Measurements from ENCODE around the gene POU2F2.
A peak's percentile ranks its signal among the peaks of the same experiment; 100 is the strongest.

The POU2F2 gene

DNA sequence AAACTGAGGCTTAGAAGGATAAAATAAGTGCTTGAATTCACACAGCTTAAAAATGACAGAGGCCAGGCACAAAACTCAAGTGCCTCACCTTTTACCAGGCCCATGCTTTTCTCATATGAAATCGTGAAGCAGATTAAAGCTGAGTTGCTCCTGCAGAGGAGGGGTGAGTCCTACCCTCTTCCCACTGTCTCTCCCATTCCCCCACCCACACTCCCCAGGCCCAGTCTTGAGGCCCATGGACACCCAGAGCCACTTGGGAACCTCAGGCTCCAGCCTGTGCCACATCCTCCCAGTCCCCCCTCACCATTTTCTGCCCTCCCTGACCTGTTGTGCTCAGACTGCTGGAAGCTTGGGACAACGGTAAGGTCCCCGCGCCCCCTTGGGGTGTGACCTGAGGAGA, 38.7 kb downstream of the POU2F2 start:
- Histone ChIP-seq H3K79me2 (ENCODE audit: insufficient read depth, low read length) (no peaks in the 10 kb centered on the region), H3F3A (ENCODE audit: insufficient read depth) (no peaks in the 10 kb centered on the region), H3K27ac (ENCODE audit: low read depth, low read length) (no peak overlapping the region), H3K27me3 (ENCODE audit: low read length) (no peaks in the 10 kb centered on the region), H2AFZ (ENCODE audit: low read depth, low read length, severe bottlenecking) (no peak overlapping the region), H3K9me2 (replicated peaks; ENCODE audit: insufficient read depth, low read length) (no peaks in the 10 kb centered on the region), H3K9ac (ENCODE audit: low read length) (no peak overlapping the region), H3K9me3 (ENCODE audit: insufficient read depth, low read length) (no peaks in the 10 kb centered on the region), H4K20me1 (ENCODE audit: low read depth, low read length) (no peaks in the 10 kb centered on the region), H3K4me3 (ENCODE audit: insufficient read depth, low read length, poor library complexity, severe bottlenecking) (no peak overlapping the region), H3K4me2 (ENCODE audit: low read depth, low read length, poor library complexity, severe bottlenecking) (no peak overlapping the region), H3K36me3 (ENCODE audit: low read length) (no peaks in the 10 kb centered on the region)
- TF ChIP-seq, protein P1, sequence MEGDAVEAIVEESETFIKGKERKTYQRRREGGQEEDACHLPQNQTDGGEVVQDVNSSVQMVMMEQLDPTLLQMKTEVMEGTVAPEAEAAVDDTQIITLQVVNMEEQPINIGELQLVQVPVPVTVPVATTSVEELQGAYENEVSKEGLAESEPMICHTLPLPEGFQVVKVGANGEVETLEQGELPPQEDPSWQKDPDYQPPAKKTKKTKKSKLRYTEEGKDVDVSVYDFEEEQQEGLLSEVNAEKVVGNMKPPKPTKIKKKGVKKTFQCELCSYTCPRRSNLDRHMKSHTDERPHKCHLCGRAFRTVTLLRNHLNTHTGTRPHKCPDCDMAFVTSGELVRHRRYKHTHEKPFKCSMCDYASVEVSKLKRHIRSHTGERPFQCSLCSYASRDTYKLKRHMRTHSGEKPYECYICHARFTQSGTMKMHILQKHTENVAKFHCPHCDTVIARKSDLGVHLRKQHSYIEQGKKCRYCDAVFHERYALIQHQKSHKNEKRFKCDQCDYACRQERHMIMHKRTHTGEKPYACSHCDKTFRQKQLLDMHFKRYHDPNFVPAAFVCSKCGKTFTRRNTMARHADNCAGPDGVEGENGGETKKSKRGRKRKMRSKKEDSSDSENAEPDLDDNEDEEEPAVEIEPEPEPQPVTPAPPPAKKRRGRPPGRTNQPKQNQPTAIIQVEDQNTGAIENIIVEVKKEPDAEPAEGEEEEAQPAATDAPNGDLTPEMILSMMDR (IDR thresholded peaks at IDR 0.05; ENCODE audit: insufficient read depth, low read length, poor library complexity, severe bottlenecking) = no peak
- no peak for TF ChIP-seq EZH2phosphoT487 (conservative IDR thresholded peaks at IDR 0.05; ENCODE audit: low read length)

DNA sequence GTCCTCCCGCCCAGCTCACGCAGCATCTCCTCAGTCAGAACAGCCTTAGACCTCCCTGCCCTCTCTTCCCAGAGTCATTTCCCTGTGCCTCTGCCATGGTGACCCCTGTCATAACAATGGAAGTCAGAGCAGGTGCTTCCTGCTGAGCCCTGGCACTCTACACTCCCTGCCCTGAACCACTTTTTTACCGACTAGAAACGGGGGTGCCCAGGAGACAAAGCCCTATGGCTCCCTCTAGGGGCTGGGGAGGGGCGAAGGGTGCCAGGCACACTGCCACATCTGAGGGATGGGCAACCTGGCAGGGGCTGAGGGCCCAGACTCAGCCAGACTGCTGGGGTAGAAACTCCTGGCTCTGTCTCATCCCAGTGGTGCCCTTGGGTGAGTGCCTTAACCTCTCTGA, 39.9 kb downstream of the POU2F2 start:
- Histone ChIP-seq H3K79me2 (ENCODE audit: insufficient read depth, low read length) (no peaks in the 10 kb centered on the region), H3K36me3 (ENCODE audit: low read length) (no peaks in the 10 kb centered on the region), H2AFZ (ENCODE audit: low read depth, low read length, severe bottlenecking) (no peak overlapping the region), H3K4me2 (ENCODE audit: low read depth, low read length, poor library complexity, severe bottlenecking) (no peak overlapping the region), H3K9ac (ENCODE audit: low read length) (no peak overlapping the region), H3K27me3 (ENCODE audit: low read length) (no peaks in the 10 kb centered on the region), H3K27ac (ENCODE audit: low read depth, low read length) (no peak overlapping the region), H3K9me3 (ENCODE audit: insufficient read depth, low read length) (no peaks in the 10 kb centered on the region), H3K4me3 (ENCODE audit: insufficient read depth, low read length, poor library complexity, severe bottlenecking) (no peak overlapping the region), H4K20me1 (ENCODE audit: low read depth, low read length) (no peaks in the 10 kb centered on the region), H3F3A (ENCODE audit: insufficient read depth) (no peaks in the 10 kb centered on the region), H3K9me2 (replicated peaks; ENCODE audit: insufficient read depth, low read length) (no peaks in the 10 kb centered on the region)
- TF ChIP-seq EZH2phosphoT487 (conservative IDR thresholded peaks at IDR 0.05; ENCODE audit: low read length) = no peak
- TF ChIP-seq, protein P1 (IDR thresholded peaks at IDR 0.05; ENCODE audit: insufficient read depth, low read length, poor library complexity, severe bottlenecking) = peak; percentile 36

DNA sequence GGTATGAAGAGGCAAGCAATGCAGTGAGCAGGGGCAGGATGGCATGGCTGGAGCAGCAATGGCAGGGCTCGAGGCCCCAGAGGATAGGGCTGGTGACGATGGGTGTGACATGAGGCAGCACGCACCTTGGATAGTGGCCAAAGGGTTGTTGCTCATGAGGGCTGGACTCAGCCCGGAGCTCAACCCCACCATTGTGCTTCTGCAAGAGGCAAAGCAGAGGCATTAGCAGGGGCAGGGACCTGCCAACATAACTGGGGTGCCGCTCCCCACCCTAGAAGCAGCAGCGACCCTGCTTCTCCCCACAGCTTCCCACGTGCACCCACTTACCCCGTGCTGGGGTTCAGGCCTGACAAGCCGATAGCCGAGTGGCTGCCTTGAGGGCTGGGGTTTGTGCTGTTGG, 40.5 kb downstream of the POU2F2 start:
- no peaks in the 10 kb centered on the region for H3K9me3 ChIP-seq (ENCODE audit: insufficient read depth, low read length)
- H3K27ac ChIP-seq (ENCODE audit: low read depth, low read length) = no peak overlapping the region
- H3K4me2 ChIP-seq (ENCODE audit: low read depth, low read length, poor library complexity, severe bottlenecking) = no peak overlapping the region
- H2AFZ ChIP-seq (ENCODE audit: low read depth, low read length, severe bottlenecking) = no peak overlapping the region
- H3K79me2 ChIP-seq (ENCODE audit: insufficient read depth, low read length) = no peaks in the 10 kb centered on the region
- no peaks in the 10 kb centered on the region for H3K27me3 ChIP-seq (ENCODE audit: low read length)
- H3K4me3 ChIP-seq (ENCODE audit: insufficient read depth, low read length, poor library complexity, severe bottlenecking) = no peak overlapping the region
- H3K36me3 ChIP-seq (ENCODE audit: low read length) = no peaks in the 10 kb centered on the region
- H3K9ac ChIP-seq (ENCODE audit: low read length) = no peak overlapping the region
- TF ChIP-seq EZH2phosphoT487 (conservative IDR thresholded peaks at IDR 0.05; ENCODE audit: low read length) = no peak
- TF ChIP-seq, protein P1 (IDR thresholded peaks at IDR 0.05; ENCODE audit: insufficient read depth, low read length, poor library complexity, severe bottlenecking) = no peak
- no peaks in the 10 kb centered on the region for H3K9me2 ChIP-seq (replicated peaks; ENCODE audit: insufficient read depth, low read length)
- H4K20me1 ChIP-seq (ENCODE audit: low read depth, low read length) = no peaks in the 10 kb centered on the region
- peaks cover 4% of the 10 kb centered on the region; the same call in 1 of the 2 replicates for H3F3A ChIP-seq (ENCODE audit: insufficient read depth)
